Osteoblast (primary cell): Measurements from ENCODE around the gene MRLN. TPM values are rescaled to one million over a fixed set of nuclear protein-coding genes. Genes with fewer than 3 reads are reported as not detected.
"Not testable (repeated sequence)": the region's sequence is repeated elsewhere in the genome, so short reads cannot be mapped to it uniquely, and the experiment has no call there.

ENCODE experiments used
- DNase-seq: peaks from one replicate; pipeline ENCODE4 v3.0.0; 2011; ENCODE audit warnings: low spot score, mixed read lengths; ENCODE audit not compliant: insufficient read length; ENCODE audit errors: missing footprints
- H2AFZ ChIP-seq: 2 replicates; pipeline ENCODE4 v1.6.0; 2011; ENCODE audit warnings: mild to moderate bottlenecking, low read length
- H3K27ac ChIP-seq: 2 replicates; pipeline ENCODE4 v1.5.1; 2011; ENCODE audit warnings: mild to moderate bottlenecking, low read depth, low read length, moderate library complexity
- H3K27me3 ChIP-seq: 2 replicates; pipeline ENCODE4 v1.6.0; 2012; ENCODE audit warnings: mild to moderate bottlenecking, control low read depth, inconsistent platforms, low read length, moderate library complexity; ENCODE audit not compliant: insufficient read depth
- H3K36me3 ChIP-seq: 2 replicates; pipeline ENCODE4 v1.5.1; 2011; ENCODE audit warnings: mild to moderate bottlenecking, low read length, control low read depth, moderate library complexity; ENCODE audit not compliant: insufficient read depth
- H3K4me1 ChIP-seq: 2 replicates; pipeline ENCODE4 v1.5.1; 2011; ENCODE audit warnings: mild to moderate bottlenecking, low read length, control low read depth, moderate library complexity; ENCODE audit not compliant: insufficient read depth
- H3K4me2 ChIP-seq: 2 replicates; pipeline ENCODE4 v1.6.0; 2011; ENCODE audit warnings: mild to moderate bottlenecking, low read length; ENCODE audit not compliant: insufficient read depth
- H3K4me3 ChIP-seq: fragments of 200-600 bp; sonication (generic); 3 replicates; pipeline ENCODE4 v1.5.1; 2012; ENCODE audit warnings: mild to moderate bottlenecking, low read length, inconsistent platforms; ENCODE audit not compliant: insufficient read depth
- H3K79me2 ChIP-seq: 2 replicates; pipeline ENCODE4 v1.6.0; 2012; ENCODE audit warnings: mild to moderate bottlenecking, low read length, control low read depth, inconsistent platforms; ENCODE audit not compliant: insufficient read depth
- H3K9me3 ChIP-seq: 2 replicates; pipeline ENCODE4 v1.5.1; 2011; ENCODE audit warnings: low read depth, low read length, control low read depth
- H4K20me1 ChIP-seq: 2 replicates; pipeline ENCODE4 v1.6.0; 2012; ENCODE audit warnings: mild to moderate bottlenecking, low read length, control low read depth; ENCODE audit not compliant: insufficient read depth
- total RNA-seq: library from RNA; depleted of rRNA; stranded (reverse); fragments of >200 nt; gene quantifications from 2 replicates; pipeline ENCODE4 v1.2.3, GENCODE V29; 2012
- TF ChIP-seq, protein P1 (sequence below): IDR thresholded peaks from 2 replicates; pipeline ENCODE4 v1.5.1; 2011; ENCODE audit warnings: mild to moderate bottlenecking, low read depth, low read length, moderate library complexity; ENCODE audit errors: extremely low read depth

MRLN gene
- total RNA-seq, 1 donor: not detected

DNA sequence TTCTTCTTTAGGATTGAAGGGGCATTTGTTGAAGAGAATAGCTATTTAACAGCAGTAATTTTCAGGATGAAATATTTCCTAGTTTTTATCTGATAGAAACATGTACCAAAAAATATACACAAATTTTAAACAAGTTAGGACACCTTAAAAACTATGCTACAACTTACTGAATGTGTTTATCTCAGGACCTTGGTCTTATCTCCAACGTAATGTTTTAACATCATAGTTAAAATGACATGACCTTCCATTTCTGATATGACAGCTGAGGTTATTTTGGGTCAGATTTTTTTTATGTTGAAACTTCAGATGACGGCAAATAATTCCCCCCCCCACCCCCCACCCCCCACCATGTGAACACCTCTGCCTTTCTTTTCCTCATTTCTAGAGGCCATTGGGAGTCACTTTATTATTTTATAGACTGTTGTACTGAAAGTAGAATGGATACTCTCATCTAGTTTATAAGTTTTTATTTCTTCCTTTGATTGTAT, 8.0 kb downstream of the MRLN start:
- Histone ChIP-seq H3K4me2 (no peak overlapping the region), H3K79me2 (no peaks in the 10 kb centered on the region), H3K4me3 (no peak overlapping the region), H3K27me3 (no peaks in the 10 kb centered on the region), H3K27ac (no peak overlapping the region), H3K4me1 (no peaks in the 10 kb centered on the region), H4K20me1 (no peaks in the 10 kb centered on the region), H2AFZ (no peak overlapping the region), H3K9me3 (no peaks in the 10 kb centered on the region), H3K36me3 (no peaks in the 10 kb centered on the region)
- no peak for DNase-seq
- TF ChIP-seq, protein P1, sequence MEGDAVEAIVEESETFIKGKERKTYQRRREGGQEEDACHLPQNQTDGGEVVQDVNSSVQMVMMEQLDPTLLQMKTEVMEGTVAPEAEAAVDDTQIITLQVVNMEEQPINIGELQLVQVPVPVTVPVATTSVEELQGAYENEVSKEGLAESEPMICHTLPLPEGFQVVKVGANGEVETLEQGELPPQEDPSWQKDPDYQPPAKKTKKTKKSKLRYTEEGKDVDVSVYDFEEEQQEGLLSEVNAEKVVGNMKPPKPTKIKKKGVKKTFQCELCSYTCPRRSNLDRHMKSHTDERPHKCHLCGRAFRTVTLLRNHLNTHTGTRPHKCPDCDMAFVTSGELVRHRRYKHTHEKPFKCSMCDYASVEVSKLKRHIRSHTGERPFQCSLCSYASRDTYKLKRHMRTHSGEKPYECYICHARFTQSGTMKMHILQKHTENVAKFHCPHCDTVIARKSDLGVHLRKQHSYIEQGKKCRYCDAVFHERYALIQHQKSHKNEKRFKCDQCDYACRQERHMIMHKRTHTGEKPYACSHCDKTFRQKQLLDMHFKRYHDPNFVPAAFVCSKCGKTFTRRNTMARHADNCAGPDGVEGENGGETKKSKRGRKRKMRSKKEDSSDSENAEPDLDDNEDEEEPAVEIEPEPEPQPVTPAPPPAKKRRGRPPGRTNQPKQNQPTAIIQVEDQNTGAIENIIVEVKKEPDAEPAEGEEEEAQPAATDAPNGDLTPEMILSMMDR: no peak

DNA sequence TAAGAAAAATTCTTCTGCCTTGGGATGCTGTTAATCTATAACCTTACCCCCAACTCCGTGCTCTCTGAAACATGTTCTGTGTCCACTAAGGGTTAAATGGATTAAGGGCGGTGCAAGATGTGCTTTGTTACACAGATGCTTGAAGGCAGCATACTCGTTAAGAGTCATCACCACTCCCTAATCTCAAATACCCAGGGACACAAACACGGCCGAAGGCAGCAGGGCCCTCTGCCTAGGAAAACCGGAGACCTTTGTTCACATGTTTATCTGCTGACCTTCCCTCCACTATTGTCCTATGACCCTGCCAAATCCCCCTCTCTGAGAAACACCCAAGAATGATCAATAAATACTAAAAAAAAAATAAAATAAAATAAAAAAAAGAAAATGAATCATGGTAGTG, 8.5 kb downstream of the MRLN start:
- not testable (repeated sequence) for H3K36me3 ChIP-seq, H3K4me3 ChIP-seq, H3K27me3 ChIP-seq

DNA sequence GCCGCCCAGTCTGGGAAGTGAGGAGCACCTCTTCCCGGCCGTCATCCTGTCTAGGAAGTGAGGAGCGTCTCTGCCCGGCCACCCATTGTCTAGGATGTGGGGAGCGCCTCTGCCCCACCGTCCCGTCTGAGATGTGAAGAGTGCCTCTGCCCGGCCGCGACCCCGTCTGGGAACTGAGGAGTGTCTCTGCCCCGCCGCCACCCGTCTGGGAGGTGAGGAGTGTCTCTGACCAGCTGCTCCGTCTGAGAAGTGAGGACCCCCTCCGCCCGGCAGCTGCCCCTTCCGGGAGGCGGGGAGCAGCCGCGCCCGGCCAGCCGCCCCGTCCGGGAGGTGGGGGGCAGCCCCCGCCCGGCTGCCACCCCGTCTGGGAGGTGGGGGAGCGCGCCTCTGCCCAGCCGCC, 9.1 kb downstream of the MRLN start:
- H3K36me3 ChIP-seq, H3K9me3 ChIP-seq, H2AFZ ChIP-seq, H3K27me3 ChIP-seq, H3K27ac ChIP-seq, DNase-seq, H4K20me1 ChIP-seq, H3K4me1 ChIP-seq, H3K4me2 ChIP-seq, H3K4me3 ChIP-seq, H3K79me2 ChIP-seq: not testable (repeated sequence)

More for the DNA sequence above, 8.5 kb downstream of the MRLN start:
- not testable (repeated sequence) for H3K27ac ChIP-seq, H4K20me1 ChIP-seq, H2AFZ ChIP-seq, H3K79me2 ChIP-seq, DNase-seq, H3K9me3 ChIP-seq, H3K4me1 ChIP-seq, H3K4me2 ChIP-seq

DNA sequence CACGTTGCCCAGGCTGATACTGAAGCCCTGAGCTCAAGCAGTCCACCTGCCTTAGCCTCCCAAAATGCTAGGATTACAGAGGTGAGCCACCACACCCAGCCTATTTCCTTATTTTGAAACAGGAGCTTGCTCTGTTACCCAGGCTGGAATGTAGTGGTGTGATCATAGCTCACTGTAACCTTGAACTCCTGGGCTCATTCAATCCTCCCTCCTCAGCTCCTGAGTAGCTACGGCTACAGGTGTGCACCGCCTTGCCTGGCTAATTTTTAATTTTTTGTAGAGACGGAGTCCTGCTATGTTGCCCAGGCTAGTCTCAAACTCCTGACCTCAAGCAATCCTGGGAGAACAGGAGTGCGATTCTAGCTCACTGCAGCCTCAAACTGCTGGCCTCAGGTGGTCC, 11.7 kb downstream of the MRLN start:
- TF ChIP-seq, protein P1: no peak
- no peaks in the 10 kb centered on the region for H4K20me1 ChIP-seq
- H3K4me3 ChIP-seq: no peak overlapping the region
- no peaks in the 10 kb centered on the region for H3K79me2 ChIP-seq
- H3K9me3 ChIP-seq: no peaks in the 10 kb centered on the region
- H2AFZ ChIP-seq: no peak overlapping the region
- no peak for DNase-seq
- H3K4me2 ChIP-seq: no peak overlapping the region
- no peak overlapping the region for H3K27ac ChIP-seq
- H3K27me3 ChIP-seq: peaks cover 3% of the 10 kb centered on the region
- no peaks in the 10 kb centered on the region for H3K4me1 ChIP-seq
- no peaks in the 10 kb centered on the region for H3K36me3 ChIP-seq

DNA sequence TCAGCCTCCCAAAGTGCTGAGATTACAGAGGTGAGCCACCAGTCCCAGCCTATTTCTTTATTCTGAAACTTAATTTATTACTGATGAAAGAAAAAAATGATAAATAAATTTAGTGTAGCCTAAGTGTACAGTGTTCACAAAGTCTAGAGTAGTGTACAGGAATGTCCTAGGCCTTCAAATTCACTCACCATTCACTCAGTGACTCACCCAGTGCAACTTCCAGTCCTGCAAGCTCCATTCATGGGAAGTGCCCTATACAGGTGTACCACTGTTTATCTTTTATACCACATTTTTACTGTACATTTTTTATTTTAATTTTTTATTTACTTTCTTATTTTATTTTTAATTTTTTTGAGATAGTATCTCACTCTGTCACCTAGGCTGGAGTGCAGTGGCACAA, 12.2 kb downstream of the MRLN start:
- Histone ChIP-seq H3K79me2 (no peaks in the 10 kb centered on the region), H3K4me1 (no peaks in the 10 kb centered on the region), H2AFZ (no peak overlapping the region), H3K9me3 (no peaks in the 10 kb centered on the region), H3K27ac (no peak overlapping the region), H3K27me3 (peaks cover 3% of the 10 kb centered on the region), H3K4me2 (no peak overlapping the region), H4K20me1 (no peaks in the 10 kb centered on the region), H3K36me3 (no peaks in the 10 kb centered on the region), H3K4me3 (no peak overlapping the region)
- DNase-seq: no peak
- TF ChIP-seq, protein P1: no peak
